ENCODE measurements around the gene C5AR1. TPM values are rescaled to one million over a fixed set of nuclear protein-coding genes. Genes with fewer than 3 reads are reported as not detected.

C5AR1 gene
- polyA plus RNA-seq, 3 donors = 143 to 1,132 (median 320) TPM

- peak; percentile 78 to 94 (median 80) for DNase-seq
- Mint-ChIP-seq H3K36me3 (peaks cover 3 to 4% of the 10 kb centered on the region in 2 donors), H3K9me3 (peaks cover 0 to 2% (median 0%) of the 10 kb centered on the region in 7 donors), H3K4me1 (peaks cover 44% of the 10 kb centered on the region), H3K27me3 (ENCODE audit: low read depth in 3 of 3) (peaks cover 7 to 24% (median 19%) of the 10 kb centered on the region in 3 donors), H3K27ac (peak overlapping the region in 3 of 7 donors; percentile 16 to 63 (median 42)), H3K4me3 (peak overlapping the region in 1 of 2 donors; percentile 23)
- TF ChIP-seq, protein P1, sequence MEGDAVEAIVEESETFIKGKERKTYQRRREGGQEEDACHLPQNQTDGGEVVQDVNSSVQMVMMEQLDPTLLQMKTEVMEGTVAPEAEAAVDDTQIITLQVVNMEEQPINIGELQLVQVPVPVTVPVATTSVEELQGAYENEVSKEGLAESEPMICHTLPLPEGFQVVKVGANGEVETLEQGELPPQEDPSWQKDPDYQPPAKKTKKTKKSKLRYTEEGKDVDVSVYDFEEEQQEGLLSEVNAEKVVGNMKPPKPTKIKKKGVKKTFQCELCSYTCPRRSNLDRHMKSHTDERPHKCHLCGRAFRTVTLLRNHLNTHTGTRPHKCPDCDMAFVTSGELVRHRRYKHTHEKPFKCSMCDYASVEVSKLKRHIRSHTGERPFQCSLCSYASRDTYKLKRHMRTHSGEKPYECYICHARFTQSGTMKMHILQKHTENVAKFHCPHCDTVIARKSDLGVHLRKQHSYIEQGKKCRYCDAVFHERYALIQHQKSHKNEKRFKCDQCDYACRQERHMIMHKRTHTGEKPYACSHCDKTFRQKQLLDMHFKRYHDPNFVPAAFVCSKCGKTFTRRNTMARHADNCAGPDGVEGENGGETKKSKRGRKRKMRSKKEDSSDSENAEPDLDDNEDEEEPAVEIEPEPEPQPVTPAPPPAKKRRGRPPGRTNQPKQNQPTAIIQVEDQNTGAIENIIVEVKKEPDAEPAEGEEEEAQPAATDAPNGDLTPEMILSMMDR (IDR thresholded peaks at IDR 0.05) = peak; percentile 96
- Histone ChIP-seq H2AFZ (ENCODE audit: insufficient read depth, low read depth, low read length, poor library complexity, severe bottlenecking) (no peak overlapping the region), H3K79me2 (ENCODE audit: insufficient read depth, low read length) (peaks cover 10% of the 10 kb centered on the region), H3K4me3 (replicated peaks in 1 of 3; ENCODE audit: low read depth in 2 of 3, low read length in 3 of 3) (no peak overlapping the region), H3K4me1 (ENCODE audit: control insufficient read depth in 1 of 2, insufficient read depth in 2 of 2, low read length in 2 of 2) (peaks cover 45 to 60% of the 10 kb centered on the region in 2 donors), H3K27me3 (ENCODE audit: control insufficient read depth in 2 of 2, insufficient read depth in 2 of 2, low read length in 2 of 2) (no peaks in the 10 kb centered on the region), H3K36me3 (replicated peaks in 1 of 2; ENCODE audit: control insufficient read depth in 1 of 2, insufficient read depth in 2 of 2, low read length in 2 of 2) (no peaks in the 10 kb centered on the region), H3K9ac (ENCODE audit: insufficient read depth, low read length, poor library complexity, severe bottlenecking) (no peak overlapping the region), H4K20me1 (ENCODE audit: insufficient read depth, low read length) (peaks cover 7% of the 10 kb centered on the region), H3K9me3 (replicated peaks in 1 of 2; ENCODE audit: control insufficient read depth in 1 of 2, insufficient read depth in 1 of 2, low read length in 2 of 2) (no peaks in the 10 kb centered on the region), H3K27ac (ENCODE audit: low read depth in 1 of 2, low read length in 2 of 2) (no peak overlapping the region), H3K4me2 (replicated peaks; ENCODE audit: extremely low read depth, low read length, poor library complexity, severe bottlenecking) (no peak overlapping the region)
- 6% methylated on average over 13 of the region's 14 CpGs for WGBS (ENCODE audit: insufficient coverage)
- intact Hi-C loops (cut with micrococcal nuclease) = loop anchor here in 1 of 2 donors (5.0 kb wide), 1 partner anchor 42 kb away; the partner anchor contains the start of gene DHX34
Observed at GRCh38 chr19:47305309-47305751, 4.3 kb upstream of the C5AR1 start.

- 100% methylated on average over 1 of the region's 3 CpGs for WGBS (ENCODE audit: insufficient coverage)
- Histone ChIP-seq H4K20me1 (ENCODE audit: insufficient read depth, low read length) (peaks cover 16% of the 10 kb centered on the region), H3K4me3 (replicated peaks in 1 of 3; ENCODE audit: low read depth in 2 of 3, low read length in 3 of 3) (no peak overlapping the region), H3K27me3 (ENCODE audit: control insufficient read depth in 2 of 2, insufficient read depth in 2 of 2, low read length in 2 of 2) (no peaks in the 10 kb centered on the region), H3K9ac (ENCODE audit: insufficient read depth, low read length, poor library complexity, severe bottlenecking) (no peak overlapping the region), H3K4me2 (replicated peaks; ENCODE audit: extremely low read depth, low read length, poor library complexity, severe bottlenecking) (no peak overlapping the region), H3K4me1 (ENCODE audit: control insufficient read depth in 1 of 2, insufficient read depth in 2 of 2, low read length in 2 of 2) (peaks cover 55 to 63% of the 10 kb centered on the region in 2 donors), H3K79me2 (ENCODE audit: insufficient read depth, low read length) (peaks cover 20% of the 10 kb centered on the region), H3K27ac (ENCODE audit: low read depth in 1 of 2, low read length in 2 of 2) (no peak overlapping the region), H3K36me3 (replicated peaks in 1 of 2; ENCODE audit: control insufficient read depth in 1 of 2, insufficient read depth in 2 of 2, low read length in 2 of 2) (no peaks in the 10 kb centered on the region), H3K9me3 (replicated peaks in 1 of 2; ENCODE audit: control insufficient read depth in 1 of 2, insufficient read depth in 1 of 2, low read length in 2 of 2) (no peaks in the 10 kb centered on the region), H2AFZ (ENCODE audit: insufficient read depth, low read depth, low read length, poor library complexity, severe bottlenecking) (no peak overlapping the region)
- Mint-ChIP-seq H3K36me3 (peaks cover 13 to 14% of the 10 kb centered on the region in 2 donors), H3K27ac (peak overlapping the region in 2 of 7 donors; percentile 5), H3K27me3 (ENCODE audit: low read depth in 3 of 3) (peaks cover 9 to 23% (median 14%) of the 10 kb centered on the region in 3 donors), H3K9me3 (peaks cover 0 to 3% (median 0%) of the 10 kb centered on the region in 7 donors), H3K4me3 (peak overlapping the region in 1 of 2 donors; percentile 26), H3K4me1 (peaks cover 48% of the 10 kb centered on the region)
- TF ChIP-seq, protein P1 (IDR thresholded peaks at IDR 0.05) = no peak
- intact Hi-C loops (cut with micrococcal nuclease) = loop anchor here in 1 of 2 donors (5.0 kb wide), 1 partner anchor 41 kb away; the partner anchor contains the start of gene DHX34
- no peak for DNase-seq
Observed at GRCh38 chr19:47306303-47306702, 3.4 kb upstream of the C5AR1 start.
